DMS53 treated with DMSO at 0.1 percent for 48 hours (cell line): ENCODE results near the gene FBXO38.

Experiments
- DNase-seq: peaks from one replicate; lab custom pipeline; 2025; ENCODE audit not compliant: unreplicated experiment; lab: John Stamatoyannopoulos, UW

The FBXO38 gene

GRCh38 chr5:148383564-148384379 lies at the start of gene FBXO38:
TSS of gene FBXO38 (plus strand) at chr5:148383958. CDS start at chr5:148394777, 10,819 bp downstream.
- peak; percentile 95 for DNase-seq

GRCh38 chr5:148335259-148335658 lies 48.5 kb upstream of the FBXO38 start, which contains the start of gene SPINK9:
TSS of gene SPINK9 (plus strand) at chr5:148335559. CDS start at chr5:148335614, 55 bp downstream.
- no peak for DNase-seq

- DNase-seq = no peak
Measured at GRCh38 chr5:148336704-148337435, 46.9 kb upstream of the FBXO38 start.

- no peak for DNase-seq
Measured at GRCh38 chr5:148342371-148343045, 41.2 kb upstream of the FBXO38 start.

- DNase-seq = no peak
Measured at GRCh38 chr5:148343046-148343407, 40.7 kb upstream of the FBXO38 start.

GRCh38 chr5:148343603-148344487 lies 39.9 kb upstream of the FBXO38 start:
- no peak for DNase-seq

- no peak for DNase-seq
Measured at GRCh38 chr5:148347706-148348105, 36.1 kb upstream of the FBXO38 start.

- DNase-seq = no peak
Measured at GRCh38 chr5:148352696-148353095, 31.1 kb upstream of the FBXO38 start.

- DNase-seq = no peak
Measured at GRCh38 chr5:148353634-148354033, 30.1 kb upstream of the FBXO38 start.

- DNase-seq = no peak
Measured at GRCh38 chr5:148364343-148364742, 19.4 kb upstream of the FBXO38 start.

GRCh38 chr5:148368299-148368698 lies 15.5 kb upstream of the FBXO38 start:
- DNase-seq = no peak

GRCh38 chr5:148372166-148372725 lies 11.5 kb upstream of the FBXO38 start:
- DNase-seq = no peak

GRCh38 chr5:148372893-148373292 lies 10.9 kb upstream of the FBXO38 start:
- no peak for DNase-seq

- DNase-seq = peak; percentile 74
Measured at GRCh38 chr5:148374690-148375360, 8.9 kb upstream of the FBXO38 start.

- no peak for DNase-seq
Measured at GRCh38 chr5:148376198-148376597, 7.6 kb upstream of the FBXO38 start.

- no peak for DNase-seq
Measured at GRCh38 chr5:148378670-148379069, 5.1 kb upstream of the FBXO38 start.

GRCh38 chr5:148379340-148379739 lies 4.4 kb upstream of the FBXO38 start:
- no peak for DNase-seq

GRCh38 chr5:148381906-148382305 lies 1.9 kb upstream of the FBXO38 start:
- DNase-seq = no peak

GRCh38 chr5:148382961-148383360 lies 797 bp upstream of the FBXO38 start:
- peak; percentile 18 for DNase-seq

- DNase-seq = no peak
Measured at GRCh38 chr5:148384380-148384737, 601 bp downstream of the FBXO38 start.
